GM19240 (cell line): ENCODE data around the gene COL4A1.

Experiments
- DNase-seq: peaks from one replicate; pipeline ENCODE4 v3.0.0; 2011; ENCODE audit warnings: low spot score; ENCODE audit not compliant: insufficient read length

Gene COL4A1

GRCh38 chr13:110170020-110170790 is 136.8 kb downstream of the COL4A1 start:
- no peak for DNase-seq

GRCh38 chr13:110168999-110169933 is 137.7 kb downstream of the COL4A1 start:
- DNase-seq: no peak

- no peak for DNase-seq
These were observed 140.4 kb downstream of the COL4A1 start for GRCh38 chr13:110166598-110166997.

GRCh38 chr13:110164706-110165105 is 142.3 kb downstream of the COL4A1 start:
- no peak for DNase-seq

- DNase-seq: no peak
These were observed 143.9 kb downstream of the COL4A1 start for GRCh38 chr13:110162866-110163658.

GRCh38 chr13:110162053-110162452 is 144.9 kb downstream of the COL4A1 start:
- DNase-seq: no peak

GRCh38 chr13:110161112-110161882 is 145.7 kb downstream of the COL4A1 start:
- no peak for DNase-seq

- DNase-seq: no peak
These were observed 148.7 kb downstream of the COL4A1 start for GRCh38 chr13:110158226-110158625.

- DNase-seq: no peak
These were observed 149.2 kb downstream of the COL4A1 start for GRCh38 chr13:110157718-110158117.

GRCh38 chr13:110156301-110157049 is 150.5 kb downstream of the COL4A1 start:
- no peak for DNase-seq

- DNase-seq: no peak
These were observed 151.9 kb downstream of the COL4A1 start for GRCh38 chr13:110155072-110155471.

- no peak for DNase-seq
These were observed 152.5 kb downstream of the COL4A1 start for GRCh38 chr13:110154410-110154933.

GRCh38 chr13:110152351-110152750 is 154.6 kb downstream of the COL4A1 start:
- DNase-seq: no peak

GRCh38 chr13:110151462-110151861 is 155.5 kb downstream of the COL4A1 start:
- DNase-seq: no peak

- no peak for DNase-seq
These were observed 156.4 kb downstream of the COL4A1 start for GRCh38 chr13:110150384-110151101.

GRCh38 chr13:110149036-110149435 is 157.9 kb downstream of the COL4A1 start:
- no peak for DNase-seq

- DNase-seq: no peak
These were observed 166.9 kb downstream of the COL4A1 start for GRCh38 chr13:110140099-110140498.

- no peak for DNase-seq
These were observed 168.3 kb downstream of the COL4A1 start for GRCh38 chr13:110138700-110139036.

- DNase-seq: no peak
These were observed 168.8 kb downstream of the COL4A1 start for GRCh38 chr13:110138010-110138699.
